ENCODE measurements around the gene NRXN3. TPM values are rescaled to one million over a fixed set of nuclear protein-coding genes. Genes with fewer than 3 reads are reported as not detected.
A peak's percentile ranks its signal among the peaks of the same experiment; 100 is the strongest.

NRXN3 gene
- polyA plus RNA-seq, 1 donor (not counting 4 experiments of a cell fraction or from before 2014, with no cell fraction given) = 0.89 TPM

DNA sequence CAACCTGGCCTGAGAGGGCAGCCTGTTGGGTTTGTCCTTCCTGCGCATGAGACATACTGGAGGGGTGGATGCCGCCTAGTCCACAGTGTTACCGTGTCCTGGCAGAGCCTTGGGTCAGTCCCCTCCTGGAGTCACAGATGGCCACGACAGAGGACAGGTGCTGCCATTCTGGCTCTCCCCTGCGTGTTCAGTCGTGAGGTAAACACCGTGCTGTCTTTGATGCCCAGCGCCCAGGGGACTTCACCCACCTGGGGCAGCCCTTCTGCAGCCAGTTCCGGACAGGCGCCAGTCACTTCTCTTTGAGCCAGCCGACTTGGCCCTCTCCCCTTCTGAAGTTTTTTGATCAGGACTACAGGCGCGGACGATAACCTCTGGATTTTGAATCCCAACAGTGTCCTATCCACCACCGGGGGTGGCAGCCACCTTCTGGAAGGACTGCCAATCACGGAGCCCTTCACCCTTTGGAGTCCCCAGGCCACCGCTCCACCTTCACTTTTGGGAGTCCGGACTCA, 1108.2 kb downstream of the NRXN3 start:
- no peaks in the 10 kb centered on the region for H4K20me1 ChIP-seq (ENCODE audit: control insufficient read depth, extremely low read depth, insufficient read depth, low read length)
- H3K9me1 ChIP-seq (ENCODE audit: control insufficient read depth, extremely low read depth, insufficient read depth, low read length) = no peaks in the 10 kb centered on the region
- peaks cover 13% of the 10 kb centered on the region for H3K4me1 ChIP-seq (ENCODE audit: control insufficient read depth, extremely low read depth, insufficient read depth, low read length)
- H3K27ac ChIP-seq (ENCODE audit: control insufficient read depth, insufficient read depth, low read length) = no peak overlapping the region
- no peaks in the 10 kb centered on the region for H3K79me2 ChIP-seq (ENCODE audit: control insufficient read depth, insufficient read depth, low read length)
- H2AFZ ChIP-seq (ENCODE audit: control insufficient read depth, low read length) = peak overlapping the region; percentile 90
- TF ChIP-seq CTCF (optimal IDR thresholded peaks at IDR 0.05 in 1 of 3, IDR thresholded peaks at IDR 0.05 in 1 of 3, conservative IDR thresholded peaks at IDR 0.05 in 1 of 3; ENCODE audit: extremely low read depth in 1 of 3, insufficient read depth in 2 of 3, low read length in 3 of 3) = no peak
- no peak for TF ChIP-seq EZH2 (IDR thresholded peaks at IDR 0.05; ENCODE audit: low read length)
- DNase-seq (ENCODE audit: low read depth, low spot score) = no peak
- no peaks in the 10 kb centered on the region for H3K27me3 ChIP-seq (ENCODE audit: control insufficient read depth, extremely low read depth, insufficient read depth, low read length)
- H3K36me3 ChIP-seq (ENCODE audit: control insufficient read depth in 2 of 2, extremely low read depth in 1 of 2, insufficient read depth in 2 of 2, low read length in 2 of 2) = no peaks in the 10 kb centered on the region
- H3K9ac ChIP-seq (ENCODE audit: control insufficient read depth, extremely low read depth, insufficient read depth, low read length) = peak overlapping the region; percentile 63
- dilution Hi-C loops (cut with MboI; ENCODE audit: extremely low pct_ligation_motif_present, low sequenced_read_pairs) = no loop called here
- peak overlapping the region; percentile 98 for H3K4me2 ChIP-seq (ENCODE audit: control insufficient read depth, extremely low read depth, insufficient read depth, low read depth, low read length)
- no peaks in the 10 kb centered on the region for H3K9me3 ChIP-seq (ENCODE audit: control insufficient read depth, low read depth, low read length)
- peak overlapping the region; percentile 52 to 79 (median 71) for H3K4me3 ChIP-seq (ENCODE audit: control insufficient read depth in 2 of 3, extremely low read depth in 1 of 3, insufficient read depth in 2 of 3, low read depth in 1 of 3, low read length in 3 of 3)
- FAIRE-seq = no peak

- Histone ChIP-seq H3K36me3 (ENCODE audit: control insufficient read depth in 2 of 2, extremely low read depth in 1 of 2, insufficient read depth in 2 of 2, low read length in 2 of 2) (no peaks in the 10 kb centered on the region), H3K27me3 (ENCODE audit: control insufficient read depth, extremely low read depth, insufficient read depth, low read length) (no peaks in the 10 kb centered on the region), H3K9ac (ENCODE audit: control insufficient read depth, extremely low read depth, insufficient read depth, low read length) (peak overlapping the region; percentile 63), H3K27ac (ENCODE audit: control insufficient read depth, insufficient read depth, low read length) (no peak overlapping the region), H3K9me1 (ENCODE audit: control insufficient read depth, extremely low read depth, insufficient read depth, low read length) (no peaks in the 10 kb centered on the region), H3K4me2 (ENCODE audit: control insufficient read depth, extremely low read depth, insufficient read depth, low read depth, low read length) (peak overlapping the region; percentile 98), H4K20me1 (ENCODE audit: control insufficient read depth, extremely low read depth, insufficient read depth, low read length) (no peaks in the 10 kb centered on the region), H2AFZ (ENCODE audit: control insufficient read depth, low read length) (peak overlapping the region; percentile 95), H3K4me3 (ENCODE audit: control insufficient read depth in 2 of 3, extremely low read depth in 1 of 3, insufficient read depth in 2 of 3, low read depth in 1 of 3, low read length in 3 of 3) (peak overlapping the region; percentile 52 to 79 (median 71)), H3K4me1 (ENCODE audit: control insufficient read depth, extremely low read depth, insufficient read depth, low read length) (peaks cover 13% of the 10 kb centered on the region), H3K9me3 (ENCODE audit: control insufficient read depth, low read depth, low read length) (no peaks in the 10 kb centered on the region), H3K79me2 (ENCODE audit: control insufficient read depth, insufficient read depth, low read length) (no peaks in the 10 kb centered on the region)
- DNase-seq (ENCODE audit: low read depth, low spot score) = peak; percentile 28
- dilution Hi-C loops (cut with MboI; ENCODE audit: extremely low pct_ligation_motif_present, low sequenced_read_pairs) = no loop called here
- peak; percentile 81 for FAIRE-seq
- TF ChIP-seq CTCF (optimal IDR thresholded peaks at IDR 0.05 in 1 of 3, IDR thresholded peaks at IDR 0.05 in 1 of 3, conservative IDR thresholded peaks at IDR 0.05 in 1 of 3; ENCODE audit: extremely low read depth in 1 of 3, insufficient read depth in 2 of 3, low read length in 3 of 3) (no peak), EZH2 (IDR thresholded peaks at IDR 0.05; ENCODE audit: low read length) (no peak)
Observed at GRCh38 chr14:79278798-79279644, 1108.8 kb downstream of the NRXN3 start.
